CD14-positive monocyte (primary cell): ENCODE results near the gene TMC6. TPM values are rescaled to one million over a fixed set of nuclear protein-coding genes. Genes with fewer than 3 reads are reported as not detected.

Source experiments
- DNase-seq, 3 donors: peaks; one replicate each; pipeline ENCODE4 v3.0.0-alpha.2; 2011 to 2022
- H2AFZ ChIP-seq: 2 replicates; pipeline ENCODE4 v1.6.0; 2012; ENCODE audit warnings: mild to moderate bottlenecking, low read depth, low read length, inconsistent platforms; ENCODE audit not compliant: insufficient read depth, poor library complexity, severe bottlenecking
- H3K27ac ChIP-seq, 2 donors: 1 replicate in 1 of 2; 2 replicates in 1 of 2; pipeline ENCODE4 v1.5.1; 2012 to 2013; ENCODE audit warnings: low read length in 2 of 2, control low read depth in 1 of 2, inconsistent platforms in 1 of 2, low read depth in 1 of 2, mild to moderate bottlenecking in 1 of 2
- H3K27me3 ChIP-seq, 2 donors: one replicate each; pipeline versions ENCODE4 v1.6.0 to v1.6.1; 2011 to 2013; ENCODE audit warnings: low read length in 2 of 2; ENCODE audit not compliant: control insufficient read depth in 2 of 2, insufficient read depth in 2 of 2
- H3K36me3 ChIP-seq, 2 donors: replicated peaks in 1 of 2; 1 replicate in 1 of 2; 2 replicates in 1 of 2; pipeline versions ENCODE4 v1.5.1 to v1.6.1; 2012 to 2013; ENCODE audit warnings: low read length in 2 of 2, control low read depth in 1 of 2, inconsistent platforms in 1 of 2, mild to moderate bottlenecking in 1 of 2; ENCODE audit not compliant: insufficient read depth in 2 of 2, control insufficient read depth in 1 of 2
- H3K4me1 ChIP-seq, 2 donors: 1 replicate in 1 of 2; 2 replicates in 1 of 2; pipeline versions ENCODE4 v1.5.1 to v1.6.1; 2012 to 2013; ENCODE audit warnings: low read length in 2 of 2, control low read depth in 1 of 2, inconsistent platforms in 1 of 2, mild to moderate bottlenecking in 1 of 2, moderate library complexity in 1 of 2; ENCODE audit not compliant: insufficient read depth in 2 of 2, control insufficient read depth in 1 of 2
- H3K4me2 ChIP-seq: replicated peaks from 2 replicates; pipeline ENCODE3; 2012; ENCODE audit warnings: low read length, moderate library complexity, mild to moderate bottlenecking; ENCODE audit not compliant: poor library complexity, severe bottlenecking; ENCODE audit errors: extremely low read depth
- H3K4me3 ChIP-seq, 3 experiments: fragments of 200-600 bp in 1 of 3; sonication (generic) in 1 of 3; replicated peaks in 1 of 3; 1 replicate in 2 of 3; 2 replicates in 1 of 3; pipeline ENCODE4 v1.5.1; 2011 to 2013; ENCODE audit warnings: low read length in 3 of 3, mild to moderate bottlenecking in 3 of 3, control low read depth in 2 of 3, low read depth in 2 of 3, inconsistent platforms in 1 of 3, moderate library complexity in 1 of 3
- H3K79me2 ChIP-seq: 2 replicates; pipeline ENCODE4 v1.6.0; 2012; ENCODE audit warnings: mild to moderate bottlenecking, control low read depth, inconsistent platforms, low read length, moderate library complexity; ENCODE audit not compliant: insufficient read depth
- H3K9ac ChIP-seq: 2 replicates; pipeline ENCODE4 v1.6.0; 2017; ENCODE audit warnings: low read length, mild to moderate bottlenecking; ENCODE audit not compliant: insufficient read depth, poor library complexity, severe bottlenecking
- H3K9me3 ChIP-seq, 2 donors: replicated peaks in 1 of 2; 1 replicate in 1 of 2; 2 replicates in 1 of 2; pipeline versions ENCODE4 v1.5.1 to v1.6.1; 2012 to 2013; ENCODE audit warnings: low read length in 2 of 2, control low read depth in 1 of 2; ENCODE audit not compliant: control insufficient read depth in 1 of 2, insufficient read depth in 1 of 2
- H4K20me1 ChIP-seq: 2 replicates; pipeline ENCODE4 v1.6.0; 2012; ENCODE audit warnings: mild to moderate bottlenecking, low read length, control low read depth, moderate library complexity; ENCODE audit not compliant: insufficient read depth
- H3K27ac Mint-ChIP-seq, 7 donors: one replicate each; pipeline ENCODE4 v1.8.0; 2020; ENCODE audit warnings: mild to moderate bottlenecking in 7 of 7, mixed read lengths in 7 of 7, moderate library complexity in 6 of 7, inconsistent platforms in 2 of 7
- H3K27me3 Mint-ChIP-seq, 3 donors: one replicate each; pipeline ENCODE4 v1.8.0; 2021 to 2022; ENCODE audit warnings: low read depth in 3 of 3, mild to moderate bottlenecking in 3 of 3, mixed read lengths in 3 of 3, moderate library complexity in 3 of 3, inconsistent platforms in 1 of 3
- H3K36me3 Mint-ChIP-seq, 2 donors: one replicate each; pipeline ENCODE4 v1.8.0; 2020; ENCODE audit warnings: mixed read lengths in 2 of 2, inconsistent platforms in 1 of 2, mild to moderate bottlenecking in 1 of 2
- H3K4me1 Mint-ChIP-seq: one replicate; pipeline ENCODE4 v1.8.0; 2020; ENCODE audit warnings: mild to moderate bottlenecking, mixed read lengths
- H3K4me3 Mint-ChIP-seq, 2 donors: one replicate each; pipeline ENCODE4 v1.8.0; 2020; ENCODE audit warnings: mild to moderate bottlenecking in 2 of 2, mixed read lengths in 2 of 2, moderate library complexity in 1 of 2
- H3K9me3 Mint-ChIP-seq, 7 donors: one replicate each; pipeline ENCODE4 v1.8.0; 2020 to 2022; ENCODE audit warnings: mixed read lengths in 7 of 7, mild to moderate bottlenecking in 6 of 7, moderate library complexity in 6 of 7, inconsistent platforms in 2 of 7
- CTCF ChIP-seq: fragments of 200-600 bp; IDR thresholded peaks from one replicate; pipeline ENCODE4 v1.8.0; 2022; ENCODE audit warnings: antibody characterized with exemption, mild to moderate bottlenecking
- WGBS: methylation state at CpG from one replicate; pipeline ENCODE4 v1.1.5; 2013; ENCODE audit warnings: missing lambda C conversion rate; ENCODE audit not compliant: insufficient coverage; 5-methylcytosine and 5-hydroxymethylcytosine counted together
- intact Hi-C, 2 donors: fragments of 100-400 bp; cut with micrococcal nuclease; formaldehyde crosslinking; loops; one replicate each; pipeline versions ENCODE4 v1.15.0 to v1.15.1; 2023
- polyA plus RNA-seq, 3 donors: library from polyadenylated mRNA; depleted of rRNA in 1 of 3; unstranded in 2 of 3; stranded (reverse) in 1 of 3; fragments of 300-500 nt in 2 of 3; fragments of >200 nt in 1 of 3; fragmentation: Illumina TruSeq in 2 of 3; gene quantifications; 1 replicate in 2 of 3; 2 replicates in 1 of 3; pipeline ENCODE4 v1.2.3, GENCODE V29; 2012 to 2021

TMC6 gene
- polyA plus RNA-seq, 3 donors = 60.1 to 107 (median 79.2) TPM

GRCh38 chr17:78120537-78120936 is 8.0 kb downstream of the TMC6 start:
- Mint-ChIP-seq H3K4me1 (peaks cover 50% of the 10 kb centered on the region), H3K36me3 (peaks cover 48 to 81% of the 10 kb centered on the region in 2 donors)
- 100% methylated on average over 4 of the region's 13 CpGs for WGBS

GRCh38 chr17:78118801-78119241 is 9.7 kb downstream of the TMC6 start:
- no peak overlapping the region for H3K4me3 ChIP-seq
- peaks cover 62 to 81% of the 10 kb centered on the region in 2 donors for H3K36me3 ChIP-seq
- H2AFZ ChIP-seq = no peak overlapping the region
- no peak for DNase-seq
- peaks cover 0 to 7% (median 0%) of the 10 kb centered on the region in 7 donors for H3K9me3 Mint-ChIP-seq
- H3K27ac Mint-ChIP-seq = no peak overlapping the region
- no peak overlapping the region for H3K27ac ChIP-seq
- H3K4me1 ChIP-seq = peaks cover 33 to 49% of the 10 kb centered on the region in 2 donors
- peaks cover 92% of the 10 kb centered on the region for H4K20me1 ChIP-seq
- no peaks in the 10 kb centered on the region for H3K9me3 ChIP-seq
- peaks cover 0 to 6% (median 3%) of the 10 kb centered on the region in 3 donors for H3K27me3 Mint-ChIP-seq
- no peak overlapping the region for H3K4me2 ChIP-seq
- intact Hi-C loops = loop anchor here (10.0 kb wide), 1 partner anchor 306 kb away; no protein-coding TSS in a partner anchor
- no peak overlapping the region for H3K4me3 Mint-ChIP-seq
- H3K9ac ChIP-seq = no peak overlapping the region
- peaks cover 56 to 88% of the 10 kb centered on the region in 2 donors for H3K36me3 Mint-ChIP-seq
- peaks cover 22% of the 10 kb centered on the region for H3K79me2 ChIP-seq
- TF ChIP-seq CTCF = no peak
- H3K4me1 Mint-ChIP-seq = peaks cover 47% of the 10 kb centered on the region
- 89% methylated on average over 9 of the region's 14 CpGs for WGBS
- no peaks in the 10 kb centered on the region for H3K27me3 ChIP-seq

More at GRCh38 chr17:78120537-78120936, 8.0 kb downstream of the TMC6 start:
- H3K27ac Mint-ChIP-seq = peak overlapping the region in 1 of 7 donors; percentile 33
- Histone ChIP-seq H3K36me3 (peaks cover 57 to 71% of the 10 kb centered on the region in 2 donors), H3K9ac (no peak overlapping the region), H3K27ac (no peak overlapping the region), H3K4me2 (no peak overlapping the region), H3K4me3 (no peak overlapping the region), H4K20me1 (peaks cover 93% of the 10 kb centered on the region), H3K9me3 (no peaks in the 10 kb centered on the region), H2AFZ (no peak overlapping the region), H3K27me3 (no peaks in the 10 kb centered on the region), H3K4me1 (peaks cover 45 to 55% of the 10 kb centered on the region in 2 donors), H3K79me2 (peaks cover 37% of the 10 kb centered on the region)
- TF ChIP-seq CTCF = no peak
- peaks cover 0 to 6% (median 0%) of the 10 kb centered on the region in 3 donors for H3K27me3 Mint-ChIP-seq
- peaks cover 0 to 5% (median 0%) of the 10 kb centered on the region in 7 donors for H3K9me3 Mint-ChIP-seq
- intact Hi-C loops = no loop called here
- H3K4me3 Mint-ChIP-seq = no peak overlapping the region
- DNase-seq = no peak
